GM19240 (cell line): ENCODE data around the gene CROCC2.

ENCODE experiments used
- DNase-seq: peaks from one replicate; pipeline ENCODE4 v3.0.0; 2011; ENCODE audit warnings: low spot score; ENCODE audit not compliant: insufficient read length

Gene CROCC2

GRCh38 chr2:241010531-241011295 lies 104.6 kb downstream of the CROCC2 start:
- DNase-seq: no peak

- no peak for DNase-seq
Observed at GRCh38 chr2:241011296-241011600, 105.1 kb downstream of the CROCC2 start.

- DNase-seq: no peak
Observed at GRCh38 chr2:241011751-241012510, 105.8 kb downstream of the CROCC2 start.

- DNase-seq: no peak
Observed at GRCh38 chr2:241014224-241014623, 108.1 kb downstream of the CROCC2 start.

- no peak for DNase-seq
Observed at GRCh38 chr2:241014764-241015163, 108.6 kb downstream of the CROCC2 start.

GRCh38 chr2:241015439-241015838 lies 109.3 kb downstream of the CROCC2 start:
- DNase-seq: no peak

GRCh38 chr2:241017228-241017940 lies 111.2 kb downstream of the CROCC2 start:
- DNase-seq: no peak

- DNase-seq: no peak
Observed at GRCh38 chr2:241018051-241018891, 112.1 kb downstream of the CROCC2 start.

GRCh38 chr2:241019441-241020139 lies 113.5 kb downstream of the CROCC2 start:
- DNase-seq: no peak

- DNase-seq: no peak
Observed at GRCh38 chr2:241020201-241020600, 114.1 kb downstream of the CROCC2 start.

GRCh38 chr2:241020629-241021190 lies 114.6 kb downstream of the CROCC2 start:
- no peak for DNase-seq

- DNase-seq: no peak
Observed at GRCh38 chr2:241025639-241026038, 119.5 kb downstream of the CROCC2 start.

GRCh38 chr2:241029599-241030332 lies 123.6 kb downstream of the CROCC2 start:
- DNase-seq: no peak

GRCh38 chr2:241030333-241030680 lies 124.2 kb downstream of the CROCC2 start:
- no peak for DNase-seq

GRCh38 chr2:241030883-241031282 lies 124.7 kb downstream of the CROCC2 start:
- no peak for DNase-seq

- DNase-seq: no peak
Observed at GRCh38 chr2:241031436-241032165, 125.5 kb downstream of the CROCC2 start.

GRCh38 chr2:241033336-241033987 lies 127.3 kb downstream of the CROCC2 start:
- no peak for DNase-seq

- DNase-seq: no peak
Observed at GRCh38 chr2:241033994-241034393, 127.9 kb downstream of the CROCC2 start.
